ENCODE measurements around the gene AP3S2. TPM values are rescaled to one million over a fixed set of nuclear protein-coding genes. Genes with fewer than 3 reads are reported as not detected.
A peak's percentile ranks its signal among the peaks of the same experiment; 100 is the strongest.
"Not testable (repeated sequence)": the region's sequence is repeated elsewhere in the genome, so short reads cannot be mapped to it uniquely, and the experiment has no call there.

Gene AP3S2
- total RNA-seq, 1 donor from 2014 or later: 30.9 TPM

GRCh38 chr15:89857673-89858072 is 36.1 kb downstream of the AP3S2 start:
- Mint-ChIP-seq H3K36me3 (ENCODE audit: insufficient read depth) (peaks cover 24% of the 10 kb centered on the region), H3K9me3 (ENCODE audit: low read depth) (no peaks in the 10 kb centered on the region), H3K4me1 (ENCODE audit: low read depth) (peaks cover 18% of the 10 kb centered on the region), H3K4me3 (ENCODE audit: low read depth) (no peak overlapping the region), H3K27me3 (no peaks in the 10 kb centered on the region), H3K27ac (peak overlapping the region; percentile 74)
- no peak for TF ChIP-seq CTCF (IDR thresholded peaks at IDR 0.05; ENCODE audit: unreplicated experiment)
- no peak for DNase-seq (ENCODE audit: low spot score, unreplicated experiment)

- Mint-ChIP-seq H3K4me3 (ENCODE audit: low read depth) (no peak overlapping the region), H3K4me1 (ENCODE audit: low read depth) (peaks cover 17% of the 10 kb centered on the region), H3K36me3 (ENCODE audit: insufficient read depth) (peaks cover 33% of the 10 kb centered on the region), H3K27me3 (no peaks in the 10 kb centered on the region), H3K27ac (peak overlapping the region; percentile 69), H3K9me3 (ENCODE audit: low read depth) (no peaks in the 10 kb centered on the region)
- TF ChIP-seq CTCF (IDR thresholded peaks at IDR 0.05; ENCODE audit: unreplicated experiment): no peak
- DNase-seq (ENCODE audit: low spot score, unreplicated experiment): no peak
Measured at GRCh38 chr15:89855948-89856347, 37.8 kb downstream of the AP3S2 start.

GRCh38 chr15:89854863-89855262 is 38.9 kb downstream of the AP3S2 start:
- Mint-ChIP-seq H3K36me3 (ENCODE audit: insufficient read depth) (peaks cover 34% of the 10 kb centered on the region), H3K4me1 (ENCODE audit: low read depth) (peaks cover 15% of the 10 kb centered on the region)
- H3K9me3 Mint-ChIP-seq (ENCODE audit: low read depth); H3K27me3 Mint-ChIP-seq; H3K27ac Mint-ChIP-seq; DNase-seq (ENCODE audit: low spot score, unreplicated experiment); H3K4me3 Mint-ChIP-seq (ENCODE audit: low read depth): not testable (repeated sequence)

GRCh38 chr15:89852342-89852995 is 41.3 kb downstream of the AP3S2 start:
- Mint-ChIP-seq H3K36me3 (ENCODE audit: insufficient read depth) (peaks cover 38% of the 10 kb centered on the region), H3K27me3 (no peaks in the 10 kb centered on the region), H3K4me3 (ENCODE audit: low read depth) (no peak overlapping the region), H3K4me1 (ENCODE audit: low read depth) (peaks cover 2% of the 10 kb centered on the region), H3K27ac (peak overlapping the region; percentile 45), H3K9me3 (ENCODE audit: low read depth) (no peaks in the 10 kb centered on the region)
- no peak for DNase-seq (ENCODE audit: low spot score, unreplicated experiment)
- TF ChIP-seq CTCF (IDR thresholded peaks at IDR 0.05; ENCODE audit: unreplicated experiment): no peak

GRCh38 chr15:89851673-89852341 is 42.0 kb downstream of the AP3S2 start:
- H3K36me3 Mint-ChIP-seq (ENCODE audit: insufficient read depth): peaks cover 33% of the 10 kb centered on the region
- H3K4me1 Mint-ChIP-seq (ENCODE audit: low read depth): peaks cover under 1% of the 10 kb centered on the region
- DNase-seq (ENCODE audit: low spot score, unreplicated experiment): no peak
- no peak for TF ChIP-seq CTCF (IDR thresholded peaks at IDR 0.05; ENCODE audit: unreplicated experiment)
- H3K27ac Mint-ChIP-seq: no peak overlapping the region
- H3K27me3 Mint-ChIP-seq: no peaks in the 10 kb centered on the region
- no peaks in the 10 kb centered on the region for H3K9me3 Mint-ChIP-seq (ENCODE audit: low read depth)
- H3K4me3 Mint-ChIP-seq (ENCODE audit: low read depth): no peak overlapping the region

GRCh38 chr15:89848970-89849292 is 44.9 kb downstream of the AP3S2 start:
- no peaks in the 10 kb centered on the region for H3K9me3 Mint-ChIP-seq (ENCODE audit: low read depth)
- H3K4me3 Mint-ChIP-seq (ENCODE audit: low read depth): no peak overlapping the region
- no peak for DNase-seq (ENCODE audit: low spot score, unreplicated experiment)
- H3K27ac Mint-ChIP-seq: no peak overlapping the region
- no peak for TF ChIP-seq CTCF (IDR thresholded peaks at IDR 0.05; ENCODE audit: unreplicated experiment)
- peaks cover 30% of the 10 kb centered on the region for H3K36me3 Mint-ChIP-seq (ENCODE audit: insufficient read depth)
- H3K27me3 Mint-ChIP-seq: no peaks in the 10 kb centered on the region
- no peaks in the 10 kb centered on the region for H3K4me1 Mint-ChIP-seq (ENCODE audit: low read depth)

All from progenitor cell of endocrine pancreas (in vitro differentiated cells).